ENCODE measurements around the gene SEPTIN8.

The SEPTIN8 gene

GRCh38 chr5:132797651-132798050, 20.6 kb upstream of the SEPTIN8 start:
- TF ChIP-seq ZNF16 (tag by site-specific recombination; IDR thresholded peaks at IDR 0.05; ENCODE audit: low read depth) (no peak), PRDM10 (tag by site-specific recombination; IDR thresholded peaks at IDR 0.05) (peak; percentile 43), ZSCAN23 (tag by site-specific recombination; IDR thresholded peaks at IDR 0.05) (no peak)
- Histone ChIP-seq H3K4me1 (ENCODE audit: control insufficient read depth, insufficient read depth, low read length) (no peaks in the 10 kb centered on the region), H3K4me3 (ENCODE audit: low read depth, low read length) (no peak overlapping the region), H3K27ac (ENCODE audit: extremely low read depth, low read depth, low read length) (no peak overlapping the region), H3K9me3 (ENCODE audit: control insufficient read depth, insufficient read depth, low read depth, low read length) (no peaks in the 10 kb centered on the region), H3K36me3 (ENCODE audit: control insufficient read depth in 2 of 2, insufficient read depth in 1 of 2, low read length in 2 of 2) (no peaks in the 10 kb centered on the region)
- CTCF ChIA-PET = interaction anchor here (0.6 to 3.5 kb wide), 3 partner anchors 9 to 23 kb away, joined by 3 to 11 read pairs (median 6); no protein-coding TSS in a partner anchor
- POLR2A ChIA-PET = interaction anchor here (0.6 kb wide), 1 partner anchor 166 kb away, joined by 4 read pairs; no protein-coding TSS in a partner anchor

- no peaks in the 10 kb centered on the region for H3K36me3 ChIP-seq (ENCODE audit: control insufficient read depth in 2 of 2, insufficient read depth in 1 of 2, low read length in 2 of 2)
- no peak for TF ChIP-seq ZNF621 (tag by site-specific recombination; IDR thresholded peaks at IDR 0.05)
- peak; percentile 37 for TF ChIP-seq ZNF362 (tag by site-specific recombination; IDR thresholded peaks at IDR 0.05)
- TF ChIP-seq ZNF121 (tag by site-specific recombination; IDR thresholded peaks at IDR 0.05) = peak; percentile 91
- no peak overlapping the region for H3K27ac ChIP-seq (ENCODE audit: extremely low read depth, low read depth, low read length)
- no peak overlapping the region for H3K4me3 ChIP-seq (ENCODE audit: low read depth, low read length)
- ChIA-PET POLR2A (no interaction called here), CTCF (no interaction called here)
- no peaks in the 10 kb centered on the region for H3K9me3 ChIP-seq (ENCODE audit: control insufficient read depth, insufficient read depth, low read depth, low read length)
- H3K4me1 ChIP-seq (ENCODE audit: control insufficient read depth, insufficient read depth, low read length) = no peaks in the 10 kb centered on the region
Measured at GRCh38 chr5:132791026-132791425, 14.0 kb upstream of the SEPTIN8 start.

- no peak overlapping the region for H3K27ac ChIP-seq (ENCODE audit: extremely low read depth, low read depth, low read length)
Measured at GRCh38 chr5:132790201-132790865, 13.3 kb upstream of the SEPTIN8 start.

GRCh38 chr5:132788990-132789886, 12.2 kb upstream of the SEPTIN8 start:
- CTCF ChIA-PET = interaction anchor here (0.6 to 0.9 kb wide), 2 partner anchors 31 to 40 kb away, joined by 3 read pairs; no protein-coding TSS in a partner anchor

More at GRCh38 chr5:132790201-132790865, 13.3 kb upstream of the SEPTIN8 start:
- TF ChIP-seq ZBTB21 (tag by site-specific recombination; IDR thresholded peaks at IDR 0.05) (no peak), ZNF426 (tag by site-specific recombination; IDR thresholded peaks at IDR 0.05) (no peak), ZBTB20 (tag by site-specific recombination; IDR thresholded peaks at IDR 0.05) (no peak), ZNF211 (tag by site-specific recombination; IDR thresholded peaks at IDR 0.05; ENCODE audit: low read depth) (no peak)
- no peaks in the 10 kb centered on the region for H3K9me3 ChIP-seq (ENCODE audit: control insufficient read depth, insufficient read depth, low read depth, low read length)
- H3K4me3 ChIP-seq (ENCODE audit: low read depth, low read length) = no peak overlapping the region
- POLR2A ChIA-PET = interaction anchor here (0.8 kb wide), 1 partner anchor 53 kb away, joined by 3 read pairs; the partner anchor contains the start of gene KIF3A
- H3K36me3 ChIP-seq (ENCODE audit: control insufficient read depth in 2 of 2, insufficient read depth in 1 of 2, low read length in 2 of 2) = no peaks in the 10 kb centered on the region
- CTCF ChIA-PET = interaction anchor here (0.6 to 0.9 kb wide), 2 partner anchors 30 to 43 kb away, joined by 3 read pairs; partner anchors contain the start of gene CCNI2
- no peaks in the 10 kb centered on the region for H3K4me1 ChIP-seq (ENCODE audit: control insufficient read depth, insufficient read depth, low read length)

More at GRCh38 chr5:132788990-132789886, 12.2 kb upstream of the SEPTIN8 start:
- POLR2A ChIA-PET = interaction anchor here (0.8 kb wide), 1 partner anchor 52 kb away, joined by 3 read pairs; the partner anchor contains the start of gene KIF3A
- no peaks in the 10 kb centered on the region for H3K36me3 ChIP-seq (ENCODE audit: control insufficient read depth in 2 of 2, insufficient read depth in 1 of 2, low read length in 2 of 2)
- H3K4me1 ChIP-seq (ENCODE audit: control insufficient read depth, insufficient read depth, low read length) = no peaks in the 10 kb centered on the region
- no peak overlapping the region for H3K27ac ChIP-seq (ENCODE audit: extremely low read depth, low read depth, low read length)
- no peak overlapping the region for H3K4me3 ChIP-seq (ENCODE audit: low read depth, low read length)
- no peaks in the 10 kb centered on the region for H3K9me3 ChIP-seq (ENCODE audit: control insufficient read depth, insufficient read depth, low read depth, low read length)
- TF ChIP-seq ZNF433 (tag by site-specific recombination; IDR thresholded peaks at IDR 0.05; ENCODE audit: low read depth) (no peak), ZSCAN23 (tag by site-specific recombination; IDR thresholded peaks at IDR 0.05) (no peak), ZNF366 (tag by site-specific recombination; conservative IDR thresholded peaks at IDR 0.05) (no peak), GLIS1 (tag by site-specific recombination; IDR thresholded peaks at IDR 0.05) (peak; percentile 93), ZIC2 (tag by site-specific recombination; IDR thresholded peaks at IDR 0.05) (peak; percentile 98), ZNF692 (tag by site-specific recombination; IDR thresholded peaks at IDR 0.05) (no peak), ZNF580 (tag by site-specific recombination; IDR thresholded peaks at IDR 0.05) (no peak)
